Stimulated activated CD8-positive, alpha-beta memory T cell treated with anti-CD3 and anti-CD28 coated beads, Interleukin-7, amount 100 ng/mL, for 1 hour (primary cell): Measurements from ENCODE around the gene PLCL2.

Source experiments
- DNase-seq, 2 donors: peaks; one replicate each; pipeline ENCODE4 v3.0.0-alpha.2; 2020; ENCODE audit warnings: low read depth in 2 of 2

PLCL2 gene

GRCh38 chr3:17044855-17045254, 160.1 kb downstream of the PLCL2 start:
- no peak for DNase-seq

GRCh38 chr3:17045705-17046104, 160.9 kb downstream of the PLCL2 start:
- DNase-seq = no peak

GRCh38 chr3:17046623-17047022, 161.9 kb downstream of the PLCL2 start:
- no peak for DNase-seq

- DNase-seq = no peak
Measured at GRCh38 chr3:17047162-17047561, 162.4 kb downstream of the PLCL2 start.

GRCh38 chr3:17047894-17048293, 163.1 kb downstream of the PLCL2 start:
- no peak for DNase-seq

- DNase-seq = no peak
Measured at GRCh38 chr3:17050071-17050470, 165.3 kb downstream of the PLCL2 start.

- no peak for DNase-seq
Measured at GRCh38 chr3:17050506-17050905, 165.8 kb downstream of the PLCL2 start.

- DNase-seq = no peak
Measured at GRCh38 chr3:17052363-17052762, 167.6 kb downstream of the PLCL2 start.

GRCh38 chr3:17054301-17054981, 169.7 kb downstream of the PLCL2 start:
- no peak for DNase-seq

GRCh38 chr3:17054982-17055343, 170.2 kb downstream of the PLCL2 start:
- DNase-seq = no peak

GRCh38 chr3:17055374-17056276, 170.9 kb downstream of the PLCL2 start:
- no peak for DNase-seq

GRCh38 chr3:17057321-17057720, 172.6 kb downstream of the PLCL2 start:
- DNase-seq = no peak

GRCh38 chr3:17059989-17060550, 175.3 kb downstream of the PLCL2 start:
- DNase-seq = no peak

GRCh38 chr3:17061005-17061404, 176.2 kb downstream of the PLCL2 start:
- DNase-seq = no peak

- no peak for DNase-seq
Measured at GRCh38 chr3:17062736-17063135, 178.0 kb downstream of the PLCL2 start.

GRCh38 chr3:17063596-17063995, 178.8 kb downstream of the PLCL2 start:
- no peak for DNase-seq

- no peak for DNase-seq
Measured at GRCh38 chr3:17065315-17065714, 180.6 kb downstream of the PLCL2 start.

GRCh38 chr3:17065881-17066280, 181.1 kb downstream of the PLCL2 start:
- no peak for DNase-seq

- DNase-seq = no peak
Measured at GRCh38 chr3:17069754-17070153, 185.0 kb downstream of the PLCL2 start.

- DNase-seq = no peak
Measured at GRCh38 chr3:17070161-17070959, 185.6 kb downstream of the PLCL2 start.

- no peak for DNase-seq
Measured at GRCh38 chr3:17074559-17074958, 189.8 kb downstream of the PLCL2 start.

GRCh38 chr3:17075358-17075757, 190.6 kb downstream of the PLCL2 start:
- no peak for DNase-seq
